ENCODE data around the gene BBX.

The BBX gene

DNA sequence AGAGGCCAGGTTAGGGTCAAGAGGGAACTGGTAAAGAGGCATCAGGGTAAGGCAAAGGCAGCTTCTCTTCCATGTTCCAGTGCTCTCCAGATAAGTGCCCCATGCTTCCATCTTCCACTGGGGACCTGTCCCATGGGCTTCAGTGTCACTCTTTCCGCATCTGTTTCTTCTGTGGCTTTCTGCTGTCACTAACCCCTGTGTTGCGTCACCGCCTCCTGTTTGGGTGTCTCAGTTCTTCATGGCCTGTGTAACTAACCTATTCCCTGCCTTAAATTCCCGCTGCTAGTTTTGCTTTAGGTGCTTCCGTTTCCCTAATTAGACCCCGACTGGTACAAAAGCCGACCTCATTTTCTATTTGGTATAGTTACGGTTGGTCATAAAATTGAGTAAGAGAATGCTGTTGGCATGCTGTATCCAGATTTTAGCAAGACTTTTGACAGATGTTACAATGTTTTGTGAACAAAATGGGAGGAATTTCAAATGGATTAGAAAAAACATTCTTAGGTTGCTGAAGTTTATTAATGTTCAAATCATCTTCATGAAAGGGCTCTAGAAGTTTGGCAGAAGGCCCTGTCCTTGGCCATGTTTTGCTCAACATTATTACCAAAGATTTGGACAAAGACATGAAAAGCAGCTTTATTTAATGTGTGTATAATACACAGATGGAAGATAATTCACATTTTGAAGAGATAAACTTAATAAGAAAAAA, 245.3 kb downstream of the BBX start:
- Mint-ChIP-seq H3K36me3 (ENCODE audit: low read depth) (peaks cover 46% of the 10 kb centered on the region), H3K27ac (no peak overlapping the region), H3K27me3 (no peaks in the 10 kb centered on the region), H3K9me3 (no peaks in the 10 kb centered on the region), H3K4me3 (no peak overlapping the region), H3K4me1 (ENCODE audit: low read depth) (no peaks in the 10 kb centered on the region)

DNA sequence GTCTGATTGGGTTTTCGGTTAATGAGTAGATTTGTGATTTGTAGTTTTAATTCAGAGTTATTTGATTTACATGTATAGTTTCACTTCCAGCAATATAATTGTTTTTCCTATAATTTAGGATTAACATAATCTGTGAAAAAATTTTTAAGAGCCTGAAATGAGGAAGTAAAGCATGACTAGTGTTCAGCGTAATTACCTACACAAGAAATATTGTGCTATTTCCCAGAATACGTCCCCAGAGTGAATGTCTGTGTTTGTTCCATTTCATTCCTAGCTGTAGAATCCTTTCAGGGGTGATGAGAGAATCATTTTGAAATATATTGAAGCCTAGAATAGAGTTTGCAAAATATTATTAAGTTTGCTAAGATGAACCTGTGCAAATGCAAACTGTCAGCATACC, 247.1 kb downstream of the BBX start:
- Mint-ChIP-seq H3K4me3 (no peak overlapping the region), H3K9me3 (no peaks in the 10 kb centered on the region), H3K36me3 (ENCODE audit: low read depth) (peaks cover 36% of the 10 kb centered on the region), H3K4me1 (ENCODE audit: low read depth) (no peaks in the 10 kb centered on the region), H3K27me3 (no peaks in the 10 kb centered on the region), H3K27ac (no peak overlapping the region)

- Mint-ChIP-seq H3K27ac (no peak overlapping the region), H3K9me3 (no peaks in the 10 kb centered on the region), H3K36me3 (ENCODE audit: low read depth) (peaks cover 21% of the 10 kb centered on the region), H3K4me3 (no peak overlapping the region), H3K27me3 (no peaks in the 10 kb centered on the region), H3K4me1 (ENCODE audit: low read depth) (no peaks in the 10 kb centered on the region)
These were observed 249.3 kb downstream of the BBX start for GRCh38 chr3:107772016-107772415.

GRCh38 chr3:107775974-107776373, 253.2 kb downstream of the BBX start:
- Mint-ChIP-seq H3K4me1 (ENCODE audit: low read depth) (no peaks in the 10 kb centered on the region), H3K4me3 (no peak overlapping the region), H3K9me3 (no peaks in the 10 kb centered on the region), H3K27me3 (no peaks in the 10 kb centered on the region), H3K27ac (no peak overlapping the region), H3K36me3 (ENCODE audit: low read depth) (peaks cover 22% of the 10 kb centered on the region)

DNA sequence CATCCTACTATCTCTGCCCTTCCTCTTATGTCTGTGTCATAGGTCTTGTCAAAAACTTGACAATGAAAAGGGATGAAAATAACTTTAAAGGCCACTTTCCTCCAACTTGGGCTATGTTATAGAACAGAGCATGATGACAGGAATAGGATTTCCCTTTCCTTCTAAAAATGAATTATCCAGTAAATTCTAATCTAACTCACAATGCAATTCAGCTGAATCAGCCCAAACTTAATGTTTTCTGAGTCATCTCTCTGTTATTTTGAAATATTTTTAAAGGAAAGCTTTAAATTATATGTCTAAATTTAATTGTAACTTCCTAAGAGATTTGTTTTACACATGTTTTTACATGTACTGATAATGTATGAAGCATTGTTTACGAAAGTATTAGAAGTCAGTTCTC, 258.5 kb downstream of the BBX start:
- Mint-ChIP-seq H3K36me3 (ENCODE audit: low read depth) (peaks cover 32% of the 10 kb centered on the region), H3K27ac (no peak overlapping the region), H3K4me3 (no peak overlapping the region), H3K27me3 (no peaks in the 10 kb centered on the region), H3K9me3 (no peaks in the 10 kb centered on the region), H3K4me1 (ENCODE audit: low read depth) (no peaks in the 10 kb centered on the region)

DNA sequence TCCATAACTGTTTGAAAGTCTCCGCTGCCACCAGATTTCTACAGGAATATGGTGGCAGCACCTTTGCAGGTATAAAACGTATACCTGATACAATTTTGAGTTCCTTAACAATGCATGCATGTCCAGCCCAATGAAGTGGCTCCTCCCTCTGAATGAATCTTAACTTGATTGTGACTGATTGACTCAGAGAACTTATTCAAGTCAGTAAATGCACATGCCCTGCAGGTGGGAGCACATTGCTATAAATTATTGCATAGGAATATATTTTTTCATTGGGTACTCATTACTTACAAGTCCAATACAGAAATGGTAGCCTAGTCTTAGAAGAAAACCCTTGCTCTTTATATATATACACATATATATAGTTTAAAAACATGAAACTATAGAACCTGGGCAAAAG, 259.3 kb downstream of the BBX start:
- H3K9me3 Mint-ChIP-seq, result no peaks in the 10 kb centered on the region
- no peaks in the 10 kb centered on the region for H3K27me3 Mint-ChIP-seq
- H3K27ac Mint-ChIP-seq, result no peak overlapping the region
- peaks cover 32% of the 10 kb centered on the region for H3K36me3 Mint-ChIP-seq (ENCODE audit: low read depth)
- no peak overlapping the region for H3K4me3 Mint-ChIP-seq
- H3K4me1 Mint-ChIP-seq (ENCODE audit: low read depth), result no peaks in the 10 kb centered on the region

DNA sequence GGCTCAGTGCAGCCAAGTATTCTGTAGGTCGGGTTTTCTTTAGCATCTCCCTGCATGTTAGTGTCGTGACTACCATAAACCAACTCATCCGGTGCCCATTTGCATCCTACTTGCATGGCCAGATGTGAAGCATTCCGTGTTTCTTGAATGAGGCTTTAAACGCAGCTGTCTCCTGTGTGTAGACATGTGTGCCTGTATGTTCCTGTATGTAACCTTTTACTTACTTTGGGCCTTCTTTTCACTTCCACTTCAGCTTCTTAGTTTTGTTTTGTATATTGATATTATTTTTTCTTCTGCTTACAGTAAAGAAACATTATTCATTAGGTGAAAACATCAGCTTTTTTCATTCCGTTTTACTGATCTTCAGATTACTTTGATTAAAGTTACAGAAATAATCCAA, 267.9 kb downstream of the BBX start:
- no peaks in the 10 kb centered on the region for H3K9me3 Mint-ChIP-seq
- no peak overlapping the region for H3K4me3 Mint-ChIP-seq
- no peaks in the 10 kb centered on the region for H3K27me3 Mint-ChIP-seq
- H3K27ac Mint-ChIP-seq, result no peak overlapping the region
- H3K36me3 Mint-ChIP-seq (ENCODE audit: low read depth), result peaks cover 45% of the 10 kb centered on the region
- H3K4me1 Mint-ChIP-seq (ENCODE audit: low read depth), result peaks cover 6% of the 10 kb centered on the region

DNA sequence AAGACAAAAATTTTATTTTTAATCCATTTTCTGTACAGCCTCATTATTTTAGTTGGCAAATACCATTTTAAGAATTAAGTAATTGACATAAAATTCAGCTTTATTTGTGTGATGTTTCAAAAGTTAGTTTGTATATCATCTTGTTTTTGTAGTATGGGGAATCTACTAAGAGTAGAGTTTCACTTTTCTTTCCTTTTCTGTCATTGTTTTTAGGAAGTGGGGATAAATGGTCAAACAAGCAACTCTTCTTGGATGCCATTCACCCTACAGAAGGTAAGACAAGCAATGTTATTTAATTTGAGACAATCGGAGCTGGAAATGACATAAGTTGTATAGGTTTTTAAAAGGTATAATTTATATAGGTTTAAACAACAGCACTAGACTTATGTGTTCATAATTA, 268.3 kb downstream of the BBX start:
- Mint-ChIP-seq H3K4me1 (ENCODE audit: low read depth) (peaks cover 8% of the 10 kb centered on the region), H3K9me3 (no peaks in the 10 kb centered on the region), H3K27me3 (no peaks in the 10 kb centered on the region), H3K4me3 (no peak overlapping the region), H3K36me3 (ENCODE audit: low read depth) (peaks cover 45% of the 10 kb centered on the region), H3K27ac (no peak overlapping the region)

DNA sequence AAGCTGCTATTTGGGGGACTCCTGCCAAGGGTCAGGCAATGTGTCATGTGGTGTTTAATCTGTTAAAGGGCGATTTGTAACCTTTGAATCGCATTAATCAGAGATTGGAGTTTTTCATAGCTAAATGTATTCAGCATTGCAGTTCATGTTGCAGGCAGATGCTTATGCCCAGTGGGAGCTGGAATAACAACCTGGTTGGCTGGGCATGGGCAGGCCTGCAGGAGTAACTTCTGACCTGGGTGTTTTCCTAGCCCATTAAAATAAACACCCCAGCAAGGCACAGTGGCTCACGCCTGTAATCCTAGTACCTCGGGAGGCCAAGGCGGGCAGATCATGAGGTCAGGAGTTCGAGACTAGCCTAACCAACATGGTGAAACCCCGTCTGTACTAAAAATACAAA, 268.7 kb downstream of the BBX start:
- Mint-ChIP-seq H3K4me3 (no peak overlapping the region), H3K27ac (no peak overlapping the region), H3K4me1 (ENCODE audit: low read depth) (peaks cover 12% of the 10 kb centered on the region), H3K36me3 (ENCODE audit: low read depth) (peaks cover 45% of the 10 kb centered on the region), H3K9me3 (no peaks in the 10 kb centered on the region), H3K27me3 (no peaks in the 10 kb centered on the region)

GRCh38 chr3:107794664-107795443, 272.1 kb downstream of the BBX start:
- peaks cover 25% of the 10 kb centered on the region for H3K4me1 Mint-ChIP-seq (ENCODE audit: low read depth)
- H3K27ac Mint-ChIP-seq, result peak overlapping the region; percentile 46
- H3K36me3 Mint-ChIP-seq (ENCODE audit: low read depth), result peaks cover 63% of the 10 kb centered on the region

DNA sequence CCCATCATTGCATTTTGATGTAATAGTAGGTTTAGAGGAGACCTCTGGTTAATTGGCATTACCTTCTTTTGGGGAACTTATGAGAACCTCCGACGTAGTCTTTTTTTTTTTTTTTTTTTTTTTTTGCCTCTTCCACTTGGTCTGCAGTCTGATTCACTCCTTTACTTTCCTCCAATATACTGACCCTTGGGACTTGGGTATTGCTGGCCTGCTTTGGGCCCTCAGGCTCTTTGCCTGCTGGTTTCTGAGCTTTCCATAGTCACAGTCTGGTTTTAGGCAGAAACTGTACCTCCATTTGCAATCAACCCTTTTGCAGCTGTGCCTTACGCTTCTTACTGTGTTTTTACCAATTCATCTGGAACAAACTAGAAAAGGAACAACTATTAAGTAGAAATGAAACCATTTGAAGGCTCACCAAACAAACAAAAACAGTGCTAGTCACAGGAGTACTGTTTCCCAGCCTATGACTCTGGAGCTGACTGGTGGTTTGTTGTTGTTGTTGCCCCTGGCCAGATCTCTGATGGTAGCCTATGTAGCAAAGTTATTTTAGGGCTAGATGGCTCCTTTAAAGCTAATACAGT, 272.8 kb downstream of the BBX start:
- H3K27ac Mint-ChIP-seq, result no peak overlapping the region
- H3K27me3 Mint-ChIP-seq, result no peaks in the 10 kb centered on the region
- no peak overlapping the region for H3K4me3 Mint-ChIP-seq
- H3K9me3 Mint-ChIP-seq, result no peaks in the 10 kb centered on the region
- peaks cover 55% of the 10 kb centered on the region for H3K36me3 Mint-ChIP-seq (ENCODE audit: low read depth)
- peaks cover 21% of the 10 kb centered on the region for H3K4me1 Mint-ChIP-seq (ENCODE audit: low read depth)

More at GRCh38 chr3:107794664-107795443, 272.1 kb downstream of the BBX start:
- Mint-ChIP-seq H3K27me3 (no peaks in the 10 kb centered on the region), H3K9me3 (no peaks in the 10 kb centered on the region), H3K4me3 (no peak overlapping the region)

DNA sequence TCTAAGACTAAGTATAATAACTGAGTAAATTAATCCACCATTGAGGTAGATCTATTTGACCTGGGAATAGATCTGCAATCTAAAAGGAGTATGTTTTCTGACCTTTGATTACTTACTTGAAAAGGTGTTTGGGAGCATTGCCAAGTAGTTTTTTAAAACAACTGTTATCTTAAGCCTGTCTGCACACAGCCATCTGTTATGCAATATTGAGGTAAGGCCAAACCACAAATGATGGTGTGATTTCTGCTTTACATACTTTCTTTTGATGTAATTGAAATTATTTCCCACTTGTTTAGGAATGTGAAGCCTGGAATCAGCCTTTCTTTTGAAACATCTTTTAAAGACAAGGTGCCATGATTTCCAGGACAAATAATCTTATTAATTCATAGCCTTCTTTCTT, 274.0 kb downstream of the BBX start:
- H3K4me1 Mint-ChIP-seq (ENCODE audit: low read depth), result peaks cover 21% of the 10 kb centered on the region
- peaks cover 57% of the 10 kb centered on the region for H3K36me3 Mint-ChIP-seq (ENCODE audit: low read depth)
- no peak overlapping the region for H3K4me3 Mint-ChIP-seq
- no peaks in the 10 kb centered on the region for H3K9me3 Mint-ChIP-seq
- no peaks in the 10 kb centered on the region for H3K27me3 Mint-ChIP-seq
- no peak overlapping the region for H3K27ac Mint-ChIP-seq

DNA sequence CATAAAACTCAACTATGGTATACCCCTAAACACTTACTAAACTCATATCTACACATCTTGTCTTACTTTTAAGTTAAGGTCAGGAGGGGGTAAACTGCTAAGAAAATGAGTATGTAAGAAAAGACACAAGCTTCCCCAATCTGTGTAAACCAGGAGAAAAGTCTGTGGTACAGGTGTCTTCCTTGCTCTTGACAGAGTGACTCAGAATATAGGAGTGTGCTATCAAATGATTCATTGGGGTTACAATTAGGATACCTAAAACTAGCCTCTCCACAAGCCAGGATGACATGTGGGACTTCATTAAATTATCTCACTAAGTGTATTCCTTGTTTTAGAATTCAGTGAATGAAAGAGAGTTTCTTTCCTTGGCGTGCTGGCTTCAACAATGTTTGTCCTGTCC, 274.8 kb downstream of the BBX start:
- H3K27ac Mint-ChIP-seq, result no peak overlapping the region
- peaks cover 21% of the 10 kb centered on the region for H3K4me1 Mint-ChIP-seq (ENCODE audit: low read depth)
- H3K27me3 Mint-ChIP-seq, result no peaks in the 10 kb centered on the region
- H3K36me3 Mint-ChIP-seq (ENCODE audit: low read depth), result peaks cover 57% of the 10 kb centered on the region
- no peaks in the 10 kb centered on the region for H3K9me3 Mint-ChIP-seq
- no peak overlapping the region for H3K4me3 Mint-ChIP-seq

- Mint-ChIP-seq H3K36me3 (ENCODE audit: low read depth) (peaks cover 61% of the 10 kb centered on the region), H3K4me1 (ENCODE audit: low read depth) (peaks cover 21% of the 10 kb centered on the region), H3K9me3 (no peaks in the 10 kb centered on the region), H3K4me3 (no peak overlapping the region), H3K27ac (no peak overlapping the region), H3K27me3 (no peaks in the 10 kb centered on the region)
These were observed 275.6 kb downstream of the BBX start for GRCh38 chr3:107798381-107798780.

DNA sequence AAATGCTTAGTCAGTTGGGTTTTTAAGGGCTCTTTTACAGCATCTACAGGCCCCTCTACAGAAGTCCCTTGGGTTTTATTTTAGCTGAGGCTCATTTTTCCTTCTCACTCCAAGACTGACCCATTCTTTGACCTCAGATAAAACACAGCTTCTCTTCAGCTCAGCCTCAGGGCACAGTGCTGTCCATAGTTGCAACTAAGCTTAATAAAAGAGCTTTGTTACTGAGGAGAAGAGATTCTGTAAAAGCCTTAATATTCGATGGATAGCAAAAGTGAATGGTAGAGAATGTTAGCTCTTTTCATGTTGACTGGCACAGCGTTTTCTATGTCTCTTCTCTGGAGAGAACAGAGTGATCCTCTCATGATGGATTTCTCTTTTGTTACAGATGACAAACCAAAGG, 277.9 kb downstream of the BBX start:
- peaks cover 61% of the 10 kb centered on the region for H3K36me3 Mint-ChIP-seq (ENCODE audit: low read depth)
- H3K27ac Mint-ChIP-seq, result no peak overlapping the region
- no peak overlapping the region for H3K4me3 Mint-ChIP-seq
- no peaks in the 10 kb centered on the region for H3K9me3 Mint-ChIP-seq
- no peaks in the 10 kb centered on the region for H3K27me3 Mint-ChIP-seq
- peaks cover 18% of the 10 kb centered on the region for H3K4me1 Mint-ChIP-seq (ENCODE audit: low read depth)

Data from stimulated activated naive CD8-positive, alpha-beta T cell treated with anti-CD3 and anti-CD28 coated beads, Interleukin-15, Interleukin-2, amounts not matched to agents 100 ng/mL and 50 ng/mL, for 24 hours (primary cell).